Measurements from ENCODE around the gene DTX4. TPM values are rescaled to one million over a fixed set of nuclear protein-coding genes. Genes with fewer than 3 reads are reported as not detected.
A peak's percentile ranks its signal among the peaks of the same experiment; 100 is the strongest.

DTX4 gene
- total RNA-seq, 1 experiment from 2014 or later, result 4.9 TPM

- Histone ChIP-seq H3K27me3 (ENCODE audit: low read length) (no peaks in the 10 kb centered on the region), H3F3A (ENCODE audit: low read length, unreplicated experiment) (no peaks in the 10 kb centered on the region), H3K9ac (ENCODE audit: low read length) (no peak overlapping the region), H3K36me3 (ENCODE audit: low read depth, low read length) (no peaks in the 10 kb centered on the region), H3K9me3 (ENCODE audit: low read length) (no peaks in the 10 kb centered on the region), H3K27ac (ENCODE audit: low read length) (peak overlapping the region; percentile 43), H3K4me3 (ENCODE audit: low read length) (peak overlapping the region; percentile 13; the same call in 1 of the 2 replicates), H4K20me1 (ENCODE audit: low read length) (no peaks in the 10 kb centered on the region), H3K79me2 (ENCODE audit: low read length) (no peaks in the 10 kb centered on the region), H2AFZ (ENCODE audit: low read length) (no peak overlapping the region), H3K9me2 (replicated peaks; ENCODE audit: low read length) (no peaks in the 10 kb centered on the region), H3K4me1 (ENCODE audit: insufficient read depth, low read length) (peaks cover 38% of the 10 kb centered on the region), H3K4me2 (ENCODE audit: low read length) (peak overlapping the region; percentile 72)
- intact Hi-C loops (cut with micrococcal nuclease), result no loop called here
- no TSS peak for BruUV-seq (replicated peaks)
- ATAC-seq (peak; percentile 34), DNase-seq (peak; percentile 68)
- CTCF ChIA-PET, result interaction anchor here (0.6 to 1.4 kb wide), 5 partner anchors 15 to 471 kb away, joined by 3 to 4 read pairs (median 4); partner anchors contain the start of gene DTX4
- TF ChIP-seq EZH2phosphoT487 (IDR thresholded peaks at IDR 0.05; ENCODE audit: borderline replicate concordance, low read length) (no peak), EZH2 (IDR thresholded peaks at IDR 0.05; ENCODE audit: low read length, unreplicated experiment) (no peak)
- TF ChIP-seq, protein P1, sequence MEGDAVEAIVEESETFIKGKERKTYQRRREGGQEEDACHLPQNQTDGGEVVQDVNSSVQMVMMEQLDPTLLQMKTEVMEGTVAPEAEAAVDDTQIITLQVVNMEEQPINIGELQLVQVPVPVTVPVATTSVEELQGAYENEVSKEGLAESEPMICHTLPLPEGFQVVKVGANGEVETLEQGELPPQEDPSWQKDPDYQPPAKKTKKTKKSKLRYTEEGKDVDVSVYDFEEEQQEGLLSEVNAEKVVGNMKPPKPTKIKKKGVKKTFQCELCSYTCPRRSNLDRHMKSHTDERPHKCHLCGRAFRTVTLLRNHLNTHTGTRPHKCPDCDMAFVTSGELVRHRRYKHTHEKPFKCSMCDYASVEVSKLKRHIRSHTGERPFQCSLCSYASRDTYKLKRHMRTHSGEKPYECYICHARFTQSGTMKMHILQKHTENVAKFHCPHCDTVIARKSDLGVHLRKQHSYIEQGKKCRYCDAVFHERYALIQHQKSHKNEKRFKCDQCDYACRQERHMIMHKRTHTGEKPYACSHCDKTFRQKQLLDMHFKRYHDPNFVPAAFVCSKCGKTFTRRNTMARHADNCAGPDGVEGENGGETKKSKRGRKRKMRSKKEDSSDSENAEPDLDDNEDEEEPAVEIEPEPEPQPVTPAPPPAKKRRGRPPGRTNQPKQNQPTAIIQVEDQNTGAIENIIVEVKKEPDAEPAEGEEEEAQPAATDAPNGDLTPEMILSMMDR (conservative IDR thresholded peaks at IDR 0.05; ENCODE audit: low read depth, low read length), result no peak
- POLR2A ChIA-PET (ENCODE audit: unreplicated experiment), result no interaction called here
Measured at GRCh38 chr11:59189986-59190385, 18.1 kb downstream of the DTX4 start.

- BruUV-seq (replicated peaks), result no TSS peak
Measured at GRCh38 chr11:59191095-59191494, 19.2 kb downstream of the DTX4 start.

GRCh38 chr11:59191890-59192289 is 20.0 kb downstream of the DTX4 start:
- no peak for TF ChIP-seq EZH2 (IDR thresholded peaks at IDR 0.05; ENCODE audit: low read length, unreplicated experiment)
- TF ChIP-seq EZH2phosphoT487 (IDR thresholded peaks at IDR 0.05; ENCODE audit: borderline replicate concordance, low read length), result no peak
- TF ChIP-seq, protein P1 (conservative IDR thresholded peaks at IDR 0.05; ENCODE audit: low read depth, low read length), result no peak
- H3K4me1 ChIP-seq (ENCODE audit: insufficient read depth, low read length), result peaks cover 21% of the 10 kb centered on the region
- ATAC-seq, result no peak
- no peaks in the 10 kb centered on the region for H3F3A ChIP-seq (ENCODE audit: low read length, unreplicated experiment)
- no peak overlapping the region for H3K9ac ChIP-seq (ENCODE audit: low read length)
- no peak overlapping the region for H2AFZ ChIP-seq (ENCODE audit: low read length)
- no peaks in the 10 kb centered on the region for H3K9me2 ChIP-seq (replicated peaks; ENCODE audit: low read length)
- no peaks in the 10 kb centered on the region for H3K36me3 ChIP-seq (ENCODE audit: low read depth, low read length)
- H4K20me1 ChIP-seq (ENCODE audit: low read length), result no peaks in the 10 kb centered on the region
- no peak for DNase-seq
- H3K27ac ChIP-seq (ENCODE audit: low read length), result no peak overlapping the region
- no peaks in the 10 kb centered on the region for H3K9me3 ChIP-seq (ENCODE audit: low read length)
- CTCF ChIA-PET, result no interaction called here
- intact Hi-C loops (cut with micrococcal nuclease), result no loop called here
- H3K4me2 ChIP-seq (ENCODE audit: low read length), result no peak overlapping the region
- BruUV-seq (replicated peaks), result no TSS peak
- POLR2A ChIA-PET (ENCODE audit: unreplicated experiment), result no interaction called here
- H3K4me3 ChIP-seq (ENCODE audit: low read length), result no peak overlapping the region
- H3K27me3 ChIP-seq (ENCODE audit: low read length), result no peaks in the 10 kb centered on the region
- H3K79me2 ChIP-seq (ENCODE audit: low read length), result no peaks in the 10 kb centered on the region

More at GRCh38 chr11:59191095-59191494, 19.2 kb downstream of the DTX4 start:
- intact Hi-C loops (cut with micrococcal nuclease), result no loop called here
- Histone ChIP-seq H3K36me3 (ENCODE audit: low read depth, low read length) (no peaks in the 10 kb centered on the region), H3K4me1 (ENCODE audit: insufficient read depth, low read length) (peaks cover 29% of the 10 kb centered on the region), H3K9me2 (replicated peaks; ENCODE audit: low read length) (no peaks in the 10 kb centered on the region), H2AFZ (ENCODE audit: low read length) (no peak overlapping the region), H3K9me3 (ENCODE audit: low read length) (no peaks in the 10 kb centered on the region), H3K79me2 (ENCODE audit: low read length) (no peaks in the 10 kb centered on the region), H3F3A (ENCODE audit: low read length, unreplicated experiment) (no peaks in the 10 kb centered on the region), H3K27ac (ENCODE audit: low read length) (no peak overlapping the region), H3K4me3 (ENCODE audit: low read length) (no peak overlapping the region), H4K20me1 (ENCODE audit: low read length) (no peaks in the 10 kb centered on the region), H3K4me2 (ENCODE audit: low read length) (no peak overlapping the region), H3K9ac (ENCODE audit: low read length) (no peak overlapping the region), H3K27me3 (ENCODE audit: low read length) (no peaks in the 10 kb centered on the region)
- ATAC-seq, result no peak
- TF ChIP-seq, protein P1 (conservative IDR thresholded peaks at IDR 0.05; ENCODE audit: low read depth, low read length), result no peak
- TF ChIP-seq EZH2phosphoT487 (IDR thresholded peaks at IDR 0.05; ENCODE audit: borderline replicate concordance, low read length) (no peak), EZH2 (IDR thresholded peaks at IDR 0.05; ENCODE audit: low read length, unreplicated experiment) (no peak)
- ChIA-PET POLR2A (ENCODE audit: unreplicated experiment) (no interaction called here), CTCF (interaction anchor here (0.6 kb wide), 1 partner anchor 55 kb away, joined by 3 read pairs; no protein-coding TSS in a partner anchor)
- DNase-seq, result no peak
